H7 (cell line): ENCODE results near the gene SPCS2. TPM values are rescaled to one million over a fixed set of nuclear protein-coding genes. Genes with fewer than 3 reads are reported as not detected.

Experiments
- DNase-seq: peaks from one replicate; pipeline ENCODE4 v3.0.0; 2012
- H3K27me3 ChIP-seq: 2 replicates; pipeline ENCODE4 v1.6.0; 2011; ENCODE audit warnings: mild to moderate bottlenecking, low read length; ENCODE audit not compliant: control insufficient read depth, insufficient read depth
- H3K36me3 ChIP-seq: replicated peaks from 2 replicates; pipeline ENCODE4 v1.5.1; 2011; ENCODE audit warnings: low read length; ENCODE audit not compliant: control insufficient read depth, insufficient read depth
- H3K4me3 ChIP-seq: 2 replicates; pipeline ENCODE4 v1.5.1; 2011; ENCODE audit warnings: low read depth, mild to moderate bottlenecking, control low read depth, low read length, moderate library complexity; ENCODE audit not compliant: insufficient read depth
- total RNA-seq: library from RNA; depleted of rRNA; stranded (reverse); fragments of >200 nt; shearing (Covaris generic); gene quantifications from 2 replicates; pipeline ENCODE4 v1.2.3, GENCODE V29; 2014; rRNA removed

The SPCS2 gene
- total RNA-seq, 1 experiment from 2014 or later: 19.1 TPM

GRCh38 chr11:75028321-75028720, 79.3 kb downstream of the SPCS2 start:
- Histone ChIP-seq H3K36me3 (no peaks in the 10 kb centered on the region), H3K27me3 (no peaks in the 10 kb centered on the region), H3K4me3 (no peak overlapping the region)
- DNase-seq: no peak

Other genes with a start within 250 kb of the SPCS2 start
- not detected in 2 replicates for gene CHRDL2, start 217.8 kb upstream of the SPCS2 start, total RNA-seq
- gene RNF169, start 200.4 kb upstream of the SPCS2 start, total RNA-seq: 9.6 and 12.3 TPM in 2 replicates
- 11.1 and 12.1 TPM in 2 replicates for gene XRRA1, start 175 bp upstream of the SPCS2 start, total RNA-seq
- 11.0 and 15.3 TPM in 2 replicates for gene NEU3, start 39.7 kb downstream of the SPCS2 start, total RNA-seq
- not detected in 2 replicates for gene OR2AT4, start 147.6 kb downstream of the SPCS2 start, total RNA-seq
- 0.07 TPM in 1 of 2 replicates, not detected in the other for gene SLCO2B1, start 201.8 kb downstream of the SPCS2 start, total RNA-seq